ENCODE results near the gene OR1J1. TPM values are rescaled to one million over a fixed set of nuclear protein-coding genes. Genes with fewer than 3 reads are reported as not detected.

OR1J1 gene
- total RNA-seq, 4 donors from 2014 or later = not detected

DNA sequence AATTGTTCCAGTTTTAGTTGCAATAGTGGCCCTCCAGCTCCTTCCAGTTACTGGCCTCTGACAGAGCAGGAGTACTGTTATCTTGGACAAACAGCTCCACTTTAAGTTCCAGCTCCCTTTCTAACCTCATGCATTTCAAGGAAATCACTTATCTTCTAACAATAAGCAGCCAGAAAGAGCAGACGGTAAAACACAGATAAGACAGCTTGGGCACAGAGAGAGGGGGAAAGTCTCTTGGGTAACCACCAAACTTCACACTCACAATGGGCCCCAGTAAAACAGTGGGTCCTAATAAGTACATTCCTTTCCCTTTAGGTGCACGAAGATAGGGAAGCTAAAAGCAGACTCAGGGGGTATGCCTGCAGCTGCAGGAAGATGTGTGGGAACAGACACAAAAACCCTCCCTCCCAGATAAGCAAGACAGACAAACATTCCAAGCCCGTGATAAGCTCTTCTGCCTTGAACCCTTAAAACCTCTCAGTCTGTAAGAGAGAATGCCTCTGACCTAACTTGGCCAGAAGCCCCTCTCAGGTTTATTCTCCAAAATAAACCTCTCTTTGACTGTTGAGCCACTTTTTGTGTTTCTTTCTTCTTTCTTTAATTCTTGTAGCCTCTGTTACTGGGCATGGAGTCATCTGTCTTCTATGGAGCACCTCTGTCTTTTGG lies 30.8 kb downstream of the OR1J1 start:
- Histone ChIP-seq H3K27ac (no peak overlapping the region), H3K36me3 (no peaks in the 10 kb centered on the region), H3K9me3 (no peaks in the 10 kb centered on the region), H3K4me1 (no peaks in the 10 kb centered on the region), H3K27me3 (no peaks in the 10 kb centered on the region), H3K4me3 (no peak overlapping the region)
- in situ Hi-C loops (cut with MboI; ENCODE audit: low pct_ligation_motif_present in 1 of 4, low pct_unique_long_range_greater_than_20kb in 1 of 4, low sequenced_read_pairs in 3 of 4) (no loop called here), intact Hi-C loops (cut with DNase I; ENCODE audit: low total_unique reads) (no loop called here)
- 46 to 53% methylated on average over 2 to 3 of the region's 3 CpGs for WGBS, 2 donors (ENCODE audit: low coverage in 1 of 2)
- TF ChIP-seq POLR2AphosphoS5 (IDR thresholded peaks at IDR 0.05) (no peak), POLR2A (IDR thresholded peaks at IDR 0.05) (no peak), EP300 (IDR thresholded peaks at IDR 0.05; ENCODE audit: low read depth) (no peak)
- TF ChIP-seq, protein P1, sequence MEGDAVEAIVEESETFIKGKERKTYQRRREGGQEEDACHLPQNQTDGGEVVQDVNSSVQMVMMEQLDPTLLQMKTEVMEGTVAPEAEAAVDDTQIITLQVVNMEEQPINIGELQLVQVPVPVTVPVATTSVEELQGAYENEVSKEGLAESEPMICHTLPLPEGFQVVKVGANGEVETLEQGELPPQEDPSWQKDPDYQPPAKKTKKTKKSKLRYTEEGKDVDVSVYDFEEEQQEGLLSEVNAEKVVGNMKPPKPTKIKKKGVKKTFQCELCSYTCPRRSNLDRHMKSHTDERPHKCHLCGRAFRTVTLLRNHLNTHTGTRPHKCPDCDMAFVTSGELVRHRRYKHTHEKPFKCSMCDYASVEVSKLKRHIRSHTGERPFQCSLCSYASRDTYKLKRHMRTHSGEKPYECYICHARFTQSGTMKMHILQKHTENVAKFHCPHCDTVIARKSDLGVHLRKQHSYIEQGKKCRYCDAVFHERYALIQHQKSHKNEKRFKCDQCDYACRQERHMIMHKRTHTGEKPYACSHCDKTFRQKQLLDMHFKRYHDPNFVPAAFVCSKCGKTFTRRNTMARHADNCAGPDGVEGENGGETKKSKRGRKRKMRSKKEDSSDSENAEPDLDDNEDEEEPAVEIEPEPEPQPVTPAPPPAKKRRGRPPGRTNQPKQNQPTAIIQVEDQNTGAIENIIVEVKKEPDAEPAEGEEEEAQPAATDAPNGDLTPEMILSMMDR (IDR thresholded peaks at IDR 0.05) = no peak
- DNase-seq = no peak

DNA sequence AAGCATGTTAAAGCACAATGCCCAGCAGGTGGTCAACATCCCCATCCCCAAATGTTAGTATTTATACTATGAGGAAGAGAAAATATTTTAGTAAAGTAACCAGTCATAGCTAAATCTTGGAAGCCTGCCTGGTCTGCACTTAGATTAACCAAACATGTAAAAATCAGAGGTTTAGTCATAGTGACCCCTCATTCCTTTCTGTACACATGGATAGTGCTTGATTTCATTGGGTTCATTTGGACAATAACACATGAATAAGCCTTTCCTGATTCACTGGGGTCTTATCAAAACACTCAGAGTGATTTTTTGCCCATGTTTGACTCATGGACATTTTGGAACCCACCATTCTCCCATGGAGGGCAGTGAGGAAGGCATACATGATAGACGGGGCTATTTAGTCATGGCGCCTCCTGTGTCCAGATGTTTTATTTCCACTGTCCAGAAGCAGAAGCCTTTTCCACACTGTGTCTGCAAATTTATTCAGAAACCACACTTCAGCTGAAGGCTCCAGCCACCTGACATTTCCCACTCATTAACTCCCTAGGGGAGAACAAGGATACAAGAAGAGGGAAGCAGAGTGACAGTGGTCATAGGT lies 32.5 kb downstream of the OR1J1 start:
- WGBS, 2 donors (ENCODE audit: low coverage in 1 of 2) = 67 to 73% methylated on average over 2 of the region's 2 CpGs
- Histone ChIP-seq H3K27me3 (no peaks in the 10 kb centered on the region), H3K4me3 (no peak overlapping the region), H3K27ac (no peak overlapping the region), H3K9me3 (no peaks in the 10 kb centered on the region), H3K36me3 (no peaks in the 10 kb centered on the region), H3K4me1 (no peaks in the 10 kb centered on the region)
- no peak for DNase-seq
- in situ Hi-C loops (cut with MboI; ENCODE audit: low pct_ligation_motif_present in 1 of 4, low pct_unique_long_range_greater_than_20kb in 1 of 4, low sequenced_read_pairs in 3 of 4) (no loop called here), intact Hi-C loops (cut with DNase I; ENCODE audit: low total_unique reads) (no loop called here)
- no peak for TF ChIP-seq POLR2AphosphoS5 (IDR thresholded peaks at IDR 0.05)

DNA sequence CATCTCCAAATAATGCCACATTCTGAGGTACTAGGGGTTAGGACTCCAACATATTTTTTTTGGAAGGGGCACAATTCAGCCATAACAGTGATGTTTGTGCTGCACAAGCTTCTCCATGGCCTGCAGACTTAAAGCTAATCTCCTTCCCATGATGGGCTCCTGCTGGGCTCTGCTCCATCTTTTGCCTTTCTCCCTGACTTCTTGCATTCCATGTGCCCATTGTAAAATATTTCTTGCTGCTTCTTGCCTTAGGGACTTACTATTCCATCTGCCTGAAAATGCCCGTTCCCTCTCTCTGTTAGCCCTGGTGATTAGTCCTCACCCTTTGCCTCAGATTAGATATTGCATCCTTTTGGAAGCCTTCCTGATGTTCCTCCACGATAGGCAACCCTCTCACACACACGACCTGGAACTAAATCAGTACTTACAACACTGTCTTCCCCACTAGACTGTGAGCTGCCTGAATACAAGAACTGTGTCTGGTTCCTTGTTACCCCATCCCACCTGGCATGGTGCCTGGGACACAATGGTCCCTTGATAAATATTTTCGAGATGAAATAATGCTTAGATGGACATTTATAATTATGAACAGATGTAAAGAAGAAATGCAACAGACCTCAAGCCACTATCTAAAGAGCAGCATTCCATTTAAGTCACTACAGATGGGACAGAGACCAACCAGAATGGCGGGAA lies 33.5 kb downstream of the OR1J1 start:
- H3K9me3 ChIP-seq = no peaks in the 10 kb centered on the region
- TF ChIP-seq EP300 (IDR thresholded peaks at IDR 0.05; ENCODE audit: low read depth) (no peak), POLR2A (IDR thresholded peaks at IDR 0.05) (no peak), POLR2AphosphoS5 (IDR thresholded peaks at IDR 0.05) (no peak)
- TF ChIP-seq, protein P1 (IDR thresholded peaks at IDR 0.05) = no peak
- no peak overlapping the region for H3K27ac ChIP-seq
- H3K4me3 ChIP-seq = no peak overlapping the region
- 57 to 66% methylated on average over 5 of the region's 5 CpGs for WGBS, 2 donors (ENCODE audit: low coverage in 1 of 2)
- DNase-seq = no peak
- H3K36me3 ChIP-seq = no peaks in the 10 kb centered on the region
- intact Hi-C loops (cut with DNase I; ENCODE audit: low total_unique reads) (no loop called here), in situ Hi-C loops (cut with MboI; ENCODE audit: low pct_ligation_motif_present in 1 of 4, low pct_unique_long_range_greater_than_20kb in 1 of 4, low sequenced_read_pairs in 3 of 4) (no loop called here)
- no peaks in the 10 kb centered on the region for H3K4me1 ChIP-seq
- no peaks in the 10 kb centered on the region for H3K27me3 ChIP-seq

DNA sequence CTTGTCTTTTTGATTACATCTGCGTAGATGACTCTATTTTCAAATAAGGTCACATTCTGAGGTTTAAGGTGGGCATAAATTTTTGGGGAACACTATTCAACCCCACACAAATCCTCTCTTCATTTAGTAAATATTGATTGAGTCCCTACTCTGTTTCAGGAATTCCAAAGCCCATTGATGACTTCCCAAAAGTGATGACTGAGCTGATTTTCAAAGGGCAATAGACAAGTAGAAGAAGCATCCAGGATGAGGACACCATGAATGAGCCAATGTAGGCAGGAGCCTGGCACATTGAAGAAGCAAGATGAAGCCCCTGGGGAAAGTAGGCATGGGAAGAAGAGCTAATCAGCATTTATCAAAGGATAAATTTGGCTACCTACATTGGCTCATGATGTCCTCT lies 35.2 kb downstream of the OR1J1 start:
- no peak for DNase-seq
- H3K27ac ChIP-seq = no peak overlapping the region
- TF ChIP-seq POLR2AphosphoS5 (IDR thresholded peaks at IDR 0.05) = no peak
- TF ChIP-seq POLR2A (IDR thresholded peaks at IDR 0.05) = no peak
- TF ChIP-seq, protein P1 (IDR thresholded peaks at IDR 0.05) = no peak
- TF ChIP-seq EP300 (IDR thresholded peaks at IDR 0.05; ENCODE audit: low read depth) = no peak
- H3K4me3 ChIP-seq = no peak overlapping the region
- no peaks in the 10 kb centered on the region for H3K36me3 ChIP-seq
- no peaks in the 10 kb centered on the region for H3K27me3 ChIP-seq
- intact Hi-C loops (cut with DNase I; ENCODE audit: low total_unique reads) (no loop called here), in situ Hi-C loops (cut with MboI; ENCODE audit: low pct_ligation_motif_present in 1 of 4, low pct_unique_long_range_greater_than_20kb in 1 of 4, low sequenced_read_pairs in 3 of 4) (no loop called here)
- H3K9me3 ChIP-seq = no peaks in the 10 kb centered on the region
- 93% methylated on average over 1 of the region's 1 CpG; no CpG with 5 or more reads in 1 of the 2 donors for WGBS, 2 donors (ENCODE audit: low coverage in 1 of 2)
- no peaks in the 10 kb centered on the region for H3K4me1 ChIP-seq

Other genes with a start within 250 kb of the OR1J1 start
- 10 to 100 TPM in 1 of 4 donors, 1 to 10 TPM in 1, under 1 TPM in 1, not detected in 1; 0.68 to 12.7 (median 1.4) TPM for gene LHX6, start 249.0 kb downstream of the OR1J1 start, total RNA-seq
- gene RBM18, start 213.1 kb downstream of the OR1J1 start, total RNA-seq = 1 to 10 TPM in 3 of 4 donors, under 1 TPM in 1; 0.80 to 9.7 (median 4.6) TPM
- gene MRRF, start 213.0 kb downstream of the OR1J1 start, total RNA-seq = 100 to 1,000 TPM in 1 of 4 donors, 10 to 100 TPM in 3; 46.0 to 142 (median 53.6) TPM
- 10 to 100 TPM; 14.2 to 27.9 (median 20.2) TPM for gene PTGS1, start 106.9 kb downstream of the OR1J1 start, total RNA-seq
- not detected for gene OR1J2, start 32.9 kb upstream of the OR1J1 start, total RNA-seq
- not detected for gene OR1J4, start 41.2 kb upstream of the OR1J1 start, total RNA-seq
- not detected for gene OR1N1, start 49.4 kb upstream of the OR1J1 start, total RNA-seq
- not detected for gene OR1N2, start 75.2 kb upstream of the OR1J1 start, total RNA-seq
- not detected for gene OR1L8, start 105.5 kb upstream of the OR1J1 start, total RNA-seq
- not detected for gene OR1Q1, start 136.8 kb upstream of the OR1J1 start, total RNA-seq
- not detected for gene OR1B1, start 179.7 kb upstream of the OR1J1 start, total RNA-seq
- gene OR1L1, start 183.8 kb upstream of the OR1J1 start, total RNA-seq = not detected
- not detected for gene OR1L3, start 197.2 kb upstream of the OR1J1 start, total RNA-seq
- gene OR1L4, start 246.1 kb upstream of the OR1J1 start, total RNA-seq = not detected

Data from transverse colon (tissue), 4 donors.